Measurements from ENCODE around the gene TIMM17B.
A peak's percentile ranks its signal among the peaks of the same experiment; 100 is the strongest.

TIMM17B gene

GRCh38 chrX:48919360-48919841 lies 21.8 kb upstream of the TIMM17B start:
- H3K4me3 ChIP-seq (ENCODE audit: insufficient read depth, low read depth, low read length, poor library complexity, severe bottlenecking): peak overlapping the region; percentile 79

DNA sequence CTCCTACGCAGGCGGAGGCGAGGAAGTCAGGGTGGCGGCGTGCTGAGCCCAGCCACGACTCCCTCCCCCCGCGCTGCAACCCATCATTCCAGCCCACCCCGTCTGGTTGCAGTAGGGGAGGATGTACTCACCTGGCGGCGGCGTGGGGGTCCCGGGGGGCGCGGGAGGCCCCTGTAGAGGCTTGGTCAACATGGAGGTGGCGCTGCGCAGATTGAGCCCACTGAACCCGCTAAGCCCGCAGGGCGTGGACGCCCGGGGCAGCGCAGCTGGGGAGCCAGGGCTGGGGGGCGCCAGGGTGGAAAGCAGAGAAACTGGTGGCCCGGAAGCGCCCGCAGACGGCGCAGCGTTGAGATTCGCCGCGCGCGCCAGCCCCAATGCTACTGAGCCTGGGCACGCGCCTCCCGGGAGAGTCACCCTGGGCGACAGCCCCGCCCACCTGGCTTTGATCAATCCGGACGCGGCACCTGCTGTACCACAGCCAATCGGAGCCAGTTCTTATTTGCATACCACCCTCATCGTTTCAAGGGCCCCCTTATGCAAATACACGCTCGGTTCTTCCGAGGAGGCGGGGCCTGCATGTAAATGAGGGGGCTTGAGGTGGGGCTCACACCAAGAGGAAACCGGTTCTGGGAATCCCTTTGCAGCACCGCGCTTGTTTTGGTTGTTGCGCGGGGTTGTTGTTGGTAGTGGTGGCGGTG lies 21.2 kb upstream of the TIMM17B start, which contains the start of gene PIM2:
Gene PIM2, minus strand, starts transcription at position 382 of the 698 bp plus-strand sequence. Its CDS starts 190 bp downstream, at position 192.
- H3K9me3 ChIP-seq (ENCODE audit: control insufficient read depth, low read length): no peaks in the 10 kb centered on the region
- H3K27me3 ChIP-seq (replicated peaks; ENCODE audit: control insufficient read depth, insufficient read depth, low read length, poor library complexity, severe bottlenecking): no peaks in the 10 kb centered on the region
- H3K36me3 ChIP-seq (ENCODE audit: control insufficient read depth, insufficient read depth, low read length): peaks cover 37% of the 10 kb centered on the region
- peak within 1 kb of the TSS; percentile 79 for H3K4me3 ChIP-seq (ENCODE audit: insufficient read depth, low read depth, low read length, poor library complexity, severe bottlenecking)
- H3K4me1 ChIP-seq (ENCODE audit: control insufficient read depth, insufficient read depth, low read length, poor library complexity, severe bottlenecking): peaks cover 42% of the 10 kb centered on the region
- H3K27ac ChIP-seq (ENCODE audit: insufficient read depth, low read length, poor library complexity, severe bottlenecking): peak within 1 kb of the TSS; percentile 97
- DNase-seq: peak; percentile 88 to 90 (median 90)

More at GRCh38 chrX:48919360-48919841, 21.8 kb upstream of the TIMM17B start:
- peaks cover 42% of the 10 kb centered on the region for H3K4me1 ChIP-seq (ENCODE audit: control insufficient read depth, insufficient read depth, low read length, poor library complexity, severe bottlenecking)
- H3K27ac ChIP-seq (ENCODE audit: insufficient read depth, low read length, poor library complexity, severe bottlenecking): peak overlapping the region; percentile 97
- H3K27me3 ChIP-seq (replicated peaks; ENCODE audit: control insufficient read depth, insufficient read depth, low read length, poor library complexity, severe bottlenecking): no peaks in the 10 kb centered on the region
- peaks cover 36% of the 10 kb centered on the region for H3K36me3 ChIP-seq (ENCODE audit: control insufficient read depth, insufficient read depth, low read length)
- H3K9me3 ChIP-seq (ENCODE audit: control insufficient read depth, low read length): no peaks in the 10 kb centered on the region
- peak in 1 of 3 donors; percentile 17 for DNase-seq

DNA sequence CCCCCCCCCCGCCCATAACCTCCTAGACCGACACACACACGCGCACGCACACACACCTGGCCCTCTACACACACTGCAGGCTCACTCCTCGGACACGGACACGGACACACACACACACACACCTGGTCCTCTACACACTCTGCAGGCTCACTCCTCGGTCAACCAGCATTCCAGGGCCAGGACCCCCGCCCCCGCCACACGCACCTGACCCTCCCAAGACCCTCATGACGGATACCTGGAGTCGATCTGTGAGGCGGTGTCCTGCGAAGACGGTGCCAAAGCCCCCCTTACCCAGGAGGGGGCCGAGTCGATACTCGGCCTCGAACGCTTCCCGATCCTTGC lies 20.7 kb upstream of the TIMM17B start:
- Histone ChIP-seq H3K36me3 (ENCODE audit: control insufficient read depth, insufficient read depth, low read length) (peaks cover 38% of the 10 kb centered on the region), H3K9me3 (ENCODE audit: control insufficient read depth, low read length) (no peaks in the 10 kb centered on the region), H3K4me3 (ENCODE audit: insufficient read depth, low read depth, low read length, poor library complexity, severe bottlenecking) (peak overlapping the region; percentile 79), H3K4me1 (ENCODE audit: control insufficient read depth, insufficient read depth, low read length, poor library complexity, severe bottlenecking) (peaks cover 45% of the 10 kb centered on the region), H3K27me3 (replicated peaks; ENCODE audit: control insufficient read depth, insufficient read depth, low read length, poor library complexity, severe bottlenecking) (no peaks in the 10 kb centered on the region), H3K27ac (ENCODE audit: insufficient read depth, low read length, poor library complexity, severe bottlenecking) (peak overlapping the region; percentile 97)
- no peak for DNase-seq

DNA sequence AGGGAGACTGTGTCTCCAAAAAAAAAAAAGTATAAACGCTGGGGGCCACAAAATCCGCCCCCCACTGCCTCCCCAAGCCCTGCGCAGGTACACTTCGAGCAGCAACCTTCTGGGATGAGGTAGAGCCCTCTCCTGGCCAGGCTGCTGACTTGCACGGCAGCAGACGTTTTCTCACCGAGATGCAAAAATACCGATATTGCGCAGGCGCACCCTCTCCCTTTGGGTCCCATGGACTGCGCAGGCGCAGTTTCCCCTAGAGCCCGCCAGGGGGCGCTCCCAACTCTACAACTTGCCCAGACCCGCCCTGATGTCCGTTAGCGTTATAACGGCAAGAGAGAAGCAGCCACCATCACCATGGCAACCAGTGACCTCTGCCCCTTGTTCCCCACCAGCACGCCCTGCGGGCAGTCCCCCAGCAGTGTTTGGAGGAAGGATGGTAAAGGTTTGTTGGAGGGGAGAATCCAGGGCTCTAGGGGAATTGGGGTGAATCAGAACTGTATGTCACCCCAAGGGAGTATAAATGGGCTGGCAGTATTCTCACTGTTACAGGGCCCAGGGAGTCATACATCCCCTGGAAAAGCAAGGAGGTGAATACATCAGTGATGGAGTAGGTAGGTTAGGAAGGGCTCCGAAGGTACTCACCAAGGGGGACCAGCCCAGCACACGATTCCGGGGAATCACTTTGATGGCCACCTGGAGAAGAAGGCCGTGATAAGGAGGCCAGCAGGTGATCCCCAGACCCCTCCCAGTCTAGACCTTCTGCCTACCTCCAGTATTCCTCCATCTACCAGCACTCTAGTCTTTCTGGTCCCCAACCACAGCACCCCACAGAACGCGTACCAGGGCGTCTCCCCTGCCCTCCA lies 19.8 kb upstream of the TIMM17B start:
- Histone ChIP-seq H3K4me1 (ENCODE audit: control insufficient read depth, insufficient read depth, low read length, poor library complexity, severe bottlenecking) (peaks cover 54% of the 10 kb centered on the region), H3K9me3 (ENCODE audit: control insufficient read depth, low read length) (no peaks in the 10 kb centered on the region), H3K4me3 (ENCODE audit: insufficient read depth, low read depth, low read length, poor library complexity, severe bottlenecking) (peak overlapping the region; percentile 79), H3K27me3 (replicated peaks; ENCODE audit: control insufficient read depth, insufficient read depth, low read length, poor library complexity, severe bottlenecking) (no peaks in the 10 kb centered on the region), H3K27ac (ENCODE audit: insufficient read depth, low read length, poor library complexity, severe bottlenecking) (peak overlapping the region; percentile 97), H3K36me3 (ENCODE audit: control insufficient read depth, insufficient read depth, low read length) (peaks cover 39% of the 10 kb centered on the region)
- DNase-seq: peak; percentile 84 to 86 (median 85)

DNA sequence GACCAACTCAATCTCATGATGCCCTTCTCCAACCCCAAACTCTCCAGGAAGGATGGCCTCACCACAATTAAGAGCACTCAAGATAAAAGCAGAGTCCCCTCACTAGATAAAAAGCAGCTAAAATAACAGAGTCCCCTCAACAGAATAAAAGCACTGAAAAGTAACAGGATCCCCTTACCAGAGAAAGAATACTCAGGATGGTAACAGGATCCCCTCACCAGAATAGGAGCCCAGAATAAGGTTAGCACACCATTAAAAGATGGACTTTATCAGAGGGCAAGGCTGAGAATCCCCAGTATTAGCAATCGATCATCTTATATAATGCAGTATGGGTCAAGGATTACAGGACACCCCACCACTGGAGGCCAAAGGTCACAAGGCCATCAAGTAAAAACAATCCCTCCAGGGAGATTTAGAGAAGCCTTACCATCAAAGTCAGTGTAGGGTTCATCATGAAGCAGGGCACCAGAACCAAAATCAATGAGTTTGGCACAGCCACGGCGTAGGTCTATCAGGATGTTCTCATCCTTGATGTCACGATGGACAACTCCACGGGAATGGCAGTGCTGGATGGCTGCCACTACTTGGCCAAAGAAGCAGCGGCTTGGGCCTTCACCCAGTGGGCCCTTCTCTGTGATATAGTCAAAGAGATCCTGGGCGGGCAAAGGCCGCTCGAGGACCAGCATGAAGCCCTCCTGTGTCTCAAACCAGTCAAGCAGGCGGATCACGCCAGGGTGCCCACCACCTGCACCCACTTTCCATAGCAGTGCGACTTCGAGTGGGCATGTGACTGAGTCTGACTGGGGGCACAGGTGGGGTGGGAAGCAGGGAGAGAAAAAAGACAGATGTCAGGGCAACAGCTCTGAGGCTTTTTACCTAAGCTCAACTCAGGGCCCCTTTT lies 17.3 kb upstream of the TIMM17B start:
- peaks cover 50% of the 10 kb centered on the region for H3K4me1 ChIP-seq (ENCODE audit: control insufficient read depth, insufficient read depth, low read length, poor library complexity, severe bottlenecking)
- DNase-seq: no peak
- H3K36me3 ChIP-seq (ENCODE audit: control insufficient read depth, insufficient read depth, low read length): peaks cover 39% of the 10 kb centered on the region
- H3K9me3 ChIP-seq (ENCODE audit: control insufficient read depth, low read length): no peaks in the 10 kb centered on the region
- H3K27ac ChIP-seq (ENCODE audit: insufficient read depth, low read length, poor library complexity, severe bottlenecking): peak overlapping the region; percentile 34
- H3K27me3 ChIP-seq (replicated peaks; ENCODE audit: control insufficient read depth, insufficient read depth, low read length, poor library complexity, severe bottlenecking): no peaks in the 10 kb centered on the region
- peak overlapping the region; percentile 44 for H3K4me3 ChIP-seq (ENCODE audit: insufficient read depth, low read depth, low read length, poor library complexity, severe bottlenecking)

- peak overlapping the region; percentile 39 for H3K27ac ChIP-seq (ENCODE audit: insufficient read depth, low read length, poor library complexity, severe bottlenecking)
Observed at GRCh38 chrX:48913605-48914366, 16.2 kb upstream of the TIMM17B start.

GRCh38 chrX:48911412-48912182 lies 14.0 kb upstream of the TIMM17B start, which contains the start of gene SLC35A2:
TSS of gene SLC35A2 (minus strand) at chrX:48911646. CDS start at chrX:48911636, 10 bp downstream.
- peak; percentile 81 to 84 (median 83) for DNase-seq
- H3K4me1 ChIP-seq (ENCODE audit: control insufficient read depth, insufficient read depth, low read length, poor library complexity, severe bottlenecking): peaks cover 39% of the 10 kb centered on the region
- H3K36me3 ChIP-seq (ENCODE audit: control insufficient read depth, insufficient read depth, low read length): peaks cover 32% of the 10 kb centered on the region
- no peaks in the 10 kb centered on the region for H3K27me3 ChIP-seq (replicated peaks; ENCODE audit: control insufficient read depth, insufficient read depth, low read length, poor library complexity, severe bottlenecking)
- H3K27ac ChIP-seq (ENCODE audit: insufficient read depth, low read length, poor library complexity, severe bottlenecking): peak within 1 kb of the TSS; percentile 85
- H3K4me3 ChIP-seq (ENCODE audit: insufficient read depth, low read depth, low read length, poor library complexity, severe bottlenecking): peak within 1 kb of the TSS; percentile 54
- H3K9me3 ChIP-seq (ENCODE audit: control insufficient read depth, low read length): no peaks in the 10 kb centered on the region

More at GRCh38 chrX:48913605-48914366, 16.2 kb upstream of the TIMM17B start:
- Histone ChIP-seq H3K4me3 (ENCODE audit: insufficient read depth, low read depth, low read length, poor library complexity, severe bottlenecking) (no peak overlapping the region), H3K27me3 (replicated peaks; ENCODE audit: control insufficient read depth, insufficient read depth, low read length, poor library complexity, severe bottlenecking) (no peaks in the 10 kb centered on the region), H3K9me3 (ENCODE audit: control insufficient read depth, low read length) (no peaks in the 10 kb centered on the region), H3K4me1 (ENCODE audit: control insufficient read depth, insufficient read depth, low read length, poor library complexity, severe bottlenecking) (peaks cover 44% of the 10 kb centered on the region), H3K36me3 (ENCODE audit: control insufficient read depth, insufficient read depth, low read length) (peaks cover 39% of the 10 kb centered on the region)
- no peak for DNase-seq

GRCh38 chrX:48910926-48911411 lies 13.4 kb upstream of the TIMM17B start:
- no peaks in the 10 kb centered on the region for H3K27me3 ChIP-seq (replicated peaks; ENCODE audit: control insufficient read depth, insufficient read depth, low read length, poor library complexity, severe bottlenecking)
- peaks cover 28% of the 10 kb centered on the region for H3K36me3 ChIP-seq (ENCODE audit: control insufficient read depth, insufficient read depth, low read length)
- H3K9me3 ChIP-seq (ENCODE audit: control insufficient read depth, low read length): no peaks in the 10 kb centered on the region
- peak overlapping the region; percentile 54 for H3K4me3 ChIP-seq (ENCODE audit: insufficient read depth, low read depth, low read length, poor library complexity, severe bottlenecking)
- DNase-seq: no peak
- H3K27ac ChIP-seq (ENCODE audit: insufficient read depth, low read length, poor library complexity, severe bottlenecking): peak overlapping the region; percentile 85
- peaks cover 37% of the 10 kb centered on the region for H3K4me1 ChIP-seq (ENCODE audit: control insufficient read depth, insufficient read depth, low read length, poor library complexity, severe bottlenecking)
